Measurements from ENCODE around the gene TIMM10B. TPM values are rescaled to one million over a fixed set of nuclear protein-coding genes. Genes with fewer than 3 reads are reported as not detected.

The TIMM10B gene
- total and polyA plus RNA-seq, 2 of the 4 experiments (the other 2 are of a cell fraction) = 24.7 to 27.1 TPM

DNA sequence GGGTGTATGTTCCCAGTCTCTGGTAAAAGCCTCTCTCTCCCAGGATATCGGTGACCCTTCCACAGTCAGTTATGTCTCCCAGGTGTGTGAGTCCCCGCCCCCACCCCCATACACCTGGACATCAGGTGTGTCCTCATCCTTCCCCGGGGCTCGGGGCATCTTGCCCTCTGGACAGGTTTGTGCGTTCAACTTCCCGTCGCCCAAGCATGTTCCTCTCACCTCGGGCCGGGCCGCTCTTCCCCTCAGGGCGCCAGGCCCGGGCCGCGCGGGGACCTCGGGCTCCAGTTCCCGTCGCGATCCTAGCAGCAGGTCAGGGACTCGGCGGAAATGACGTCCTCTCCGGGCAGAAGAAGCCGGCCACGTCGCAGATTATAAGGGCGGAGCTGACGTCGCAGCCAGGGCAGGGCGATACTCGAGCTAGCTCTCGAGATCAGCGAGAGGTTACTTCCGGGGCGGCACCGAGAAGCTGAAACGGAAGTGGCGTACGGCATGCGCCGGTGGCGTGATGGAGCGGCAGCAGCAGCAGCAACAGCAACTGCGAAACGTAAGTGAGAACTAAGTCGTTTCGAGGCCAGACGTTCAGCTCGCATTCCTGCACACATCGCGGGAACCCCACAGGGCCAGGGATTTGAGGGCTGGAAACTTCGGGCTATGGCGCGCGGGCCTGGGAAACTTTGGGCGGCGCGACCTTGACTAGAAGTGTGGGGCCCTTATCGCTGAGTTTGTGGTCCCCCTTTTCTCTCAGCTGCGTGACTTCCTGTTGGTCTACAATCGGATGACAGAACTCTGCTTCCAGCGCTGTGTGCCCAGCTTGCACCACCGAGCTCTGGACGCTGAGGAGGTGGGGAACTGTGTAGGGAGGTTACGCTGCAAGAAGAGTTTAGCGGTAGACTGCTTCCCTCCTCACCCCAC lies at the start of gene TIMM10B, which contains the start of gene ARFIP2 (continued):
- TF ChIP-seq, protein P1, sequence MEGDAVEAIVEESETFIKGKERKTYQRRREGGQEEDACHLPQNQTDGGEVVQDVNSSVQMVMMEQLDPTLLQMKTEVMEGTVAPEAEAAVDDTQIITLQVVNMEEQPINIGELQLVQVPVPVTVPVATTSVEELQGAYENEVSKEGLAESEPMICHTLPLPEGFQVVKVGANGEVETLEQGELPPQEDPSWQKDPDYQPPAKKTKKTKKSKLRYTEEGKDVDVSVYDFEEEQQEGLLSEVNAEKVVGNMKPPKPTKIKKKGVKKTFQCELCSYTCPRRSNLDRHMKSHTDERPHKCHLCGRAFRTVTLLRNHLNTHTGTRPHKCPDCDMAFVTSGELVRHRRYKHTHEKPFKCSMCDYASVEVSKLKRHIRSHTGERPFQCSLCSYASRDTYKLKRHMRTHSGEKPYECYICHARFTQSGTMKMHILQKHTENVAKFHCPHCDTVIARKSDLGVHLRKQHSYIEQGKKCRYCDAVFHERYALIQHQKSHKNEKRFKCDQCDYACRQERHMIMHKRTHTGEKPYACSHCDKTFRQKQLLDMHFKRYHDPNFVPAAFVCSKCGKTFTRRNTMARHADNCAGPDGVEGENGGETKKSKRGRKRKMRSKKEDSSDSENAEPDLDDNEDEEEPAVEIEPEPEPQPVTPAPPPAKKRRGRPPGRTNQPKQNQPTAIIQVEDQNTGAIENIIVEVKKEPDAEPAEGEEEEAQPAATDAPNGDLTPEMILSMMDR (conservative IDR thresholded peaks at IDR 0.05; ENCODE audit: low read depth, low read length) = no peak
- TF ChIP-seq NFE2L2 (IDR thresholded peaks at IDR 0.05; ENCODE audit: low read depth, low read length) (no peak), CHD1 (IDR thresholded peaks at IDR 0.05; ENCODE audit: low read depth, low read length) (no peak), RCOR1 (IDR thresholded peaks at IDR 0.05; ENCODE audit: insufficient replicate concordance, low read length) (peak; percentile 61), RFX5 (IDR thresholded peaks at IDR 0.05; ENCODE audit: low read depth, low read length) (no peak), POLR2A (IDR thresholded peaks at IDR 0.05; ENCODE audit: low read depth, low read length) (peak; percentile 87; the same call in 1 of the 2 replicates)

Measured in IMR-90 (cell line).